ENCODE data around the gene ADI1. TPM values are rescaled to one million over a fixed set of nuclear protein-coding genes. Genes with fewer than 3 reads are reported as not detected.

Gene ADI1
- total RNA-seq, 1 donor from 2014 or later, result 40.9 TPM

DNA sequence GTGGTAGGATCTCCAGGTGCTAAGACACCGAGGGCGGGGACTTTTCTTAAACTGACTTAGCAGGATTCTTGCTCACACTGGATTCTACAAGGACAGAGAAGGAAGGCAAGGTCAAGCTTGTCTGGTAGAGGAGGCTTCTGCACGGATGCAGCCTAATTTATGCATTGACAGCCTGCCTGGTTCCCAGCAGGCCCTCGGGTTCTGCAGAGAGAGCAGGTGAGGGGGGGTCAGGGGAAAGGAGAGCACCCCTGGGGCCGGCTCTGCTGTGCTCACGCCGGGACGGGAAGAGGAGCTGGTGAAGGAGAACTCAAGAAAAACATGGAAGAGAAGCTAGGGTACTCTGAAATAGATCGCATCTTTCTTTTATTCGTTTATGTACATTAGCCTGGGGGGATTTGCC, 46.4 kb downstream of the ADI1 start:
- H3K9me3 ChIP-seq, result no peaks in the 10 kb centered on the region
- no peaks in the 10 kb centered on the region for H3K27me3 ChIP-seq
- DNase-seq (ENCODE audit: low spot score in 2 of 2), result no peak
- intact Hi-C loops (cut with DNase I), result no loop called here
- H3K4me1 ChIP-seq, result peaks cover 0 to 28% of the 10 kb centered on the region in 2 donors
- peak overlapping the region; percentile 90 to 91 for H3K27ac ChIP-seq
- H3K4me3 ChIP-seq, result no peak overlapping the region
- peaks cover 23 to 47% of the 10 kb centered on the region in 2 donors for H3K36me3 ChIP-seq
- no peak for TF ChIP-seq CTCF (IDR thresholded peaks at IDR 0.05)

DNA sequence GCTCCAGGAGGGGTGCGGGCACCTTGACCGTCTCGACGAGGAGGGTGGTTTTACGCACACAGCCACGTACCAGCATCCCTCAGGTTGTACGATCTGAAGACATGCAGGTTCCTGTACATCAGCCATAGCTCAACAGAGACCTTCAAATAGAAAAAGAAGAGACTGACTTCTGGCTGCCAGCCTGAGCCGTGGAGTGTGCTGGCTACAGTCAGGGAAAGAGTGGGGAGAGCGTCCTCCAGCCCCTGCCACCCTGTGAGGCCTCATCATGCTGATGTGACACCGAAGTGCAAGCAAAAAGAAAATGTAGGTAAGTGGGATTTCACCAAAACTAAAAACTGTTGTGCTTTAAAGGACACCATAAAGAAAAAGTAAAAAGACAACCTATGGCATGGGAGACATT, 47.0 kb downstream of the ADI1 start:
- peaks cover 28 to 52% of the 10 kb centered on the region in 2 donors for H3K36me3 ChIP-seq
- no peak for TF ChIP-seq CTCF (IDR thresholded peaks at IDR 0.05)
- H3K4me3 ChIP-seq, result no peak overlapping the region
- H3K27me3 ChIP-seq, result no peaks in the 10 kb centered on the region
- intact Hi-C loops (cut with DNase I), result no loop called here
- no peaks in the 10 kb centered on the region for H3K9me3 ChIP-seq
- no peak for DNase-seq (ENCODE audit: low spot score in 2 of 2)
- peaks cover 0 to 28% of the 10 kb centered on the region in 2 donors for H3K4me1 ChIP-seq
- H3K27ac ChIP-seq, result peak overlapping the region; percentile 90 to 91

DNA sequence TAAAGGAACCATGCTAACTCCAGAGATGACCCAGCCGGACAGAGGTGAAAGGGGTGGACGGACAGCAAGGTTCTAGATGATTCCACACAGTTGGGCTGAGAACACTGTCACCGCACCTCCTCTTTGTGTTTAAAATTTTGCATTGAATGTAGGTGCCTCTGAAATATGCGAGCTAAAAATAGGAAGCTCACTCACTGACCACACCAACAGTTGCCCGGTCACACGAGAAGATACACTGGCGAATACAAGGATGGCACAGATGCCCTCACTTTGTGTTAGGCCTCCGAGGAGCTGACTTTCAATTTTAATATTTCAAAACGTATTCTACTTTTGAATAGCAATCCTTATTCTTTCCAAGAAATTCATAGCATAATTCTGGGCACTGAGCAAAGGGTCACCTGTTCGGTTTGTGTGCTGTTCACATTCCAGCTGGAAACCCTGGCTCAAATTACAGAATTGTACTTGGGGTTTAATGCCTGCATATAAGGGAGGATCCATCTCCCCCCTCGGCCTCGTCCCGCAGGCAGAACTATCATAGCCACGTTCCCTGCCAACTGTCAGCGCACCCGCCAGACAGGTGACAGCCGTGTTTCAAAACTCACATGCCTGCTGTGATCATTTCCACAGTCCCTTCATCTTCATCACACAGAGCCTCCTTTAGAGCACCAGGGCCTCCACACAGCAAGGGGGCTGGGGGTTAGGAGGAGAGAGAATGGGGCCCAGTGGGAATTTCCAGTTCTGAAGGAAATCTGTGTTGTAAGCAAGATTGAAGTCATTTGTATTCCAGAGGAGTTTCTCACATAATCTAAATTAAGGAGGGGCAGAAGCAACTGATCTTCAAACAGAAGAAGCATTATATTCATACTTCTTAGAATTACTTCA, 48.2 kb downstream of the ADI1 start:
- intact Hi-C loops (cut with DNase I), result loop anchor here (1.0 to 2.0 kb wide), 4 partner anchors 21 to 87 kb away; partner anchors contain the start of genes ADI1 and RNASEH1
- Histone ChIP-seq H3K4me1 (peaks cover 0 to 28% of the 10 kb centered on the region in 2 donors), H3K27me3 (no peaks in the 10 kb centered on the region), H3K27ac (peak overlapping the region; percentile 90 to 91), H3K9me3 (no peaks in the 10 kb centered on the region), H3K4me3 (no peak overlapping the region), H3K36me3 (peaks cover 22 to 53% of the 10 kb centered on the region in 2 donors)
- TF ChIP-seq CTCF (IDR thresholded peaks at IDR 0.05), result no peak
- no peak for DNase-seq (ENCODE audit: low spot score in 2 of 2)

DNA sequence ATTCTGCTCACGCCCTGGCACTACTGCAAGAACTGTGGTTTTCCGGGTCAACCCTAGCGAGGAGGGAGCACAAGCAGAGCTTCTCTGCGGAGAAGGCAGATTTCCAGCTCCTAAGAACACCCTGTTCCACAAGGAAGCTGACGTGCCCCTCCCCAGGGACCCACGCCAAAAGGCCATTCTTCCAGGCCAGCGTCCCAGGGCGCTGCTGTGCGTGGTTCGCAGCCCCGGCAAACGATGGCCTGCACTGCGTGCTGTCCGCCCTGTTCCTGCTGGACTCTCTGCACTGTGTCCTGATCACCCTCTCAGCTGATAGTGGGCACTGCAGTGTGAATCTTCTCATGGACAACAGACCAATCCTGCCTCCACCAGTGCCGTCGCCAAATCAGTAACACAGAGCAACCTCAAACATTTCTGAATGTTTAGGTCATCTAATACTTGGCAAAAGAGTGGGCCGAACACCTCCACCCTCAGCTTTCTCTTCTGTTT, 49.1 kb downstream of the ADI1 start:
- Histone ChIP-seq H3K27me3 (no peaks in the 10 kb centered on the region), H3K9me3 (no peaks in the 10 kb centered on the region), H3K4me3 (peak overlapping the region in 1 of 2 donors; percentile 25), H3K36me3 (peaks cover 24 to 54% of the 10 kb centered on the region in 2 donors), H3K27ac (peak overlapping the region; percentile 90 to 91), H3K4me1 (peaks cover 2 to 28% of the 10 kb centered on the region in 2 donors)
- intact Hi-C loops (cut with DNase I), result loop anchor here (1.0 to 2.0 kb wide), 4 partner anchors 22 to 88 kb away; partner anchors contain the start of genes ADI1 and RNASEH1
- no peak for TF ChIP-seq CTCF (IDR thresholded peaks at IDR 0.05)
- DNase-seq (ENCODE audit: low spot score in 2 of 2), result peak; percentile 60 to 93

GRCh38 chr2:3469486-3469885, 49.8 kb downstream of the ADI1 start:
- H3K36me3 ChIP-seq, result peaks cover 25 to 57% of the 10 kb centered on the region in 2 donors
- intact Hi-C loops (cut with DNase I), result loop anchor here (10.0 kb wide), 1 partner anchor 1815 kb away; no protein-coding TSS in a partner anchor

More at GRCh38 chr2:3469486-3469885, 49.8 kb downstream of the ADI1 start:
- no peaks in the 10 kb centered on the region for H3K27me3 ChIP-seq
- H3K4me1 ChIP-seq, result peaks cover 2 to 28% of the 10 kb centered on the region in 2 donors
- no peak overlapping the region for H3K4me3 ChIP-seq
- H3K9me3 ChIP-seq, result no peaks in the 10 kb centered on the region
- no peak for TF ChIP-seq CTCF (IDR thresholded peaks at IDR 0.05)
- DNase-seq (ENCODE audit: low spot score in 2 of 2), result no peak
- peak overlapping the region; percentile 90 to 91 for H3K27ac ChIP-seq
